Fibroblast of lung (primary cell): ENCODE results near the gene TLL2. TPM values are rescaled to one million over a fixed set of nuclear protein-coding genes. Genes with fewer than 3 reads are reported as not detected.
A peak's percentile ranks its signal among the peaks of the same experiment; 100 is the strongest.

Experiments used
- DNase-seq, 2 donors: peaks; one replicate each; pipeline versions ENCODE4 v3.0.0 to v3.0.0-alpha.2; 2010; ENCODE audit warnings: low read depth in 2 of 2
- H2AFZ ChIP-seq: 2 replicates; pipeline ENCODE4 v1.5.1; 2012; ENCODE audit warnings: low read length, control low read depth, inconsistent platforms
- H3K27ac ChIP-seq: 2 replicates; pipeline ENCODE4 v1.5.1; 2011; ENCODE audit warnings: low read length, control low read depth; ENCODE audit not compliant: insufficient read depth
- H3K27me3 ChIP-seq: 2 replicates; pipeline ENCODE4 v1.5.1; 2011; ENCODE audit warnings: mild to moderate bottlenecking, low read length; ENCODE audit not compliant: control insufficient read depth, insufficient read depth
- H3K36me3 ChIP-seq: 2 replicates; pipeline ENCODE4 v1.5.1; 2011; ENCODE audit warnings: low read length; ENCODE audit not compliant: control insufficient read depth, insufficient read depth
- H3K4me1 ChIP-seq: 2 replicates; pipeline ENCODE4 v1.5.1; 2011; ENCODE audit warnings: low read length; ENCODE audit not compliant: control insufficient read depth, insufficient read depth; ENCODE audit errors: extremely low read depth
- H3K4me2 ChIP-seq: 2 replicates; pipeline ENCODE4 v1.5.1; 2011; ENCODE audit warnings: low read length, control low read depth; ENCODE audit not compliant: insufficient read depth; ENCODE audit errors: extremely low read depth
- H3K4me3 ChIP-seq, 4 experiments: fragments of 200-600 bp in 1 of 4; sonication (generic) in 1 of 4; replicated peaks in 1 of 4; 2 replicates each; pipeline ENCODE4 v1.5.1; 2011 to 2016; ENCODE audit warnings: low read length in 4 of 4, low read depth in 3 of 4, mild to moderate bottlenecking in 3 of 4, control low read depth in 2 of 4, inconsistent platforms in 1 of 4, mixed read lengths in 1 of 4; ENCODE audit not compliant: insufficient read depth in 1 of 4; ENCODE audit errors: control extremely low read depth in 1 of 4
- H3K79me2 ChIP-seq: 2 replicates; pipeline ENCODE4 v1.5.1; 2012; ENCODE audit warnings: mild to moderate bottlenecking, low read length, inconsistent platforms; ENCODE audit not compliant: control insufficient read depth, insufficient read depth
- H3K9ac ChIP-seq: 2 replicates; pipeline ENCODE4 v1.5.1; 2011; ENCODE audit warnings: mild to moderate bottlenecking, low read length, control low read depth; ENCODE audit not compliant: insufficient read depth
- H3K9me3 ChIP-seq: 2 replicates; pipeline ENCODE4 v1.5.1; 2012; ENCODE audit warnings: low read depth, low read length; ENCODE audit not compliant: control insufficient read depth, insufficient read depth
- H4K20me1 ChIP-seq: 2 replicates; pipeline ENCODE4 v1.5.1; 2011; ENCODE audit warnings: low read length; ENCODE audit not compliant: control insufficient read depth, insufficient read depth; ENCODE audit errors: extremely low read depth
- EZH2 ChIP-seq: IDR thresholded peaks from 2 replicates; pipeline ENCODE4 v1.5.1; 2012; ENCODE audit warnings: low read length, control low read depth, mild to moderate bottlenecking; ENCODE audit errors: missing control alignments
- polyA plus RNA-seq, 2 donors: library from polyadenylated mRNA; depleted of rRNA in 1 of 2; stranded (reverse) in 1 of 2; unstranded in 1 of 2; fragments of >200 nt; gene quantifications; 2 replicates each; pipeline ENCODE4 v1.2.1, GENCODE V29; 2011 to 2012; ENCODE audit warnings: missing spikeins in 1 of 2
- total RNA-seq: library from RNA; depleted of rRNA; stranded (reverse); fragments of >200 nt; gene quantifications from 2 replicates; pipeline ENCODE4 v1.2.1, GENCODE V29; 2014
- TF ChIP-seq, protein P1 (sequence below), 2 donors: IDR thresholded peaks in 1 of 2; conservative IDR thresholded peaks in 1 of 2; 1 replicate in 1 of 2; 2 replicates in 1 of 2; pipeline ENCODE4 v1.5.1; 2011 to 2012; ENCODE audit warnings: low read length in 2 of 2, control low read depth in 1 of 2, inconsistent platforms in 1 of 2, low read depth in 1 of 2, mild to moderate bottlenecking in 1 of 2

Gene TLL2
- total and polyA plus RNA-seq, 2 donors (not counting 1 experiment from before 2014, with no cell fraction given): 0.05 to 0.17 TPM

DNA sequence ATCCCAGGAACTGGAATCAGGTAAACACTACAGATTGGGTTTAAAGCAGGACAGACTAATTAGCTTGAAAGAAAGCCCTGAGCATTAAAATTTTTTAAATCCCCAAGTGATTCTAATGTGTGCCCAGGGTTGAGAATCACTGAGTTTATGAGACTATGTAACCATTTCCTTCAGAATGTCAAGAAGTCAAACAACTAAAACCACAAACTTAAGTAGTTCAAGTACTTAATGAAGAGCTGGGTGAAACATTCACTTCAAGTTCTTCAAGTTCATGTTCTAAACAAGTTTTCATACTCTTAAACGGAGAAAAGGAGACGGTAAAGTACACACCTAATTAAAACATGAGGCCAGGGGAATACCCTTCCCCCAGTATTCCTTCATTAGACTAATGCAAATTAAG lies 28.2 kb upstream of the TLL2 start:
- peak; percentile 8 to 42 for DNase-seq
- peaks cover 4% of the 10 kb centered on the region for H3K79me2 ChIP-seq

DNA sequence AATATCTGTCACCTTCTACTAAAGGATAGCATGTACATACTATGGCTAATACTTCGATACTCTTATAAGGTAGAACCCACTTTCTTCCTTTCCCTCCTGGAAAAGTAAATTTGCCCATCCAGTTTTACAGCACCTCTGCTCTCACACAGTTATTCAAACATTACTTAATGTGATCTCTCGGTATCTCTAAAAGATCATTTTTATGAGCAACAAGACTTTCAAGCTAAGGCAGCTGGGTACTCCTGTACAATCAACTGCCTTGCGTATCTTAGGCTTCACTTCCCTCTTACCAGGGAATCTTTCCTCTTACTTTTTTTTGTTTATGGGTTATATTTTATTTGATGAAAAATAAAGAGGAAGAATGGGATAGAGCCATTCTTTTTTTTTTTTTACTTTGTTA lies 26.5 kb upstream of the TLL2 start:
- H2AFZ ChIP-seq: no peak overlapping the region
- TF ChIP-seq EZH2: no peak
- TF ChIP-seq, protein P1, sequence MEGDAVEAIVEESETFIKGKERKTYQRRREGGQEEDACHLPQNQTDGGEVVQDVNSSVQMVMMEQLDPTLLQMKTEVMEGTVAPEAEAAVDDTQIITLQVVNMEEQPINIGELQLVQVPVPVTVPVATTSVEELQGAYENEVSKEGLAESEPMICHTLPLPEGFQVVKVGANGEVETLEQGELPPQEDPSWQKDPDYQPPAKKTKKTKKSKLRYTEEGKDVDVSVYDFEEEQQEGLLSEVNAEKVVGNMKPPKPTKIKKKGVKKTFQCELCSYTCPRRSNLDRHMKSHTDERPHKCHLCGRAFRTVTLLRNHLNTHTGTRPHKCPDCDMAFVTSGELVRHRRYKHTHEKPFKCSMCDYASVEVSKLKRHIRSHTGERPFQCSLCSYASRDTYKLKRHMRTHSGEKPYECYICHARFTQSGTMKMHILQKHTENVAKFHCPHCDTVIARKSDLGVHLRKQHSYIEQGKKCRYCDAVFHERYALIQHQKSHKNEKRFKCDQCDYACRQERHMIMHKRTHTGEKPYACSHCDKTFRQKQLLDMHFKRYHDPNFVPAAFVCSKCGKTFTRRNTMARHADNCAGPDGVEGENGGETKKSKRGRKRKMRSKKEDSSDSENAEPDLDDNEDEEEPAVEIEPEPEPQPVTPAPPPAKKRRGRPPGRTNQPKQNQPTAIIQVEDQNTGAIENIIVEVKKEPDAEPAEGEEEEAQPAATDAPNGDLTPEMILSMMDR (conservative IDR thresholded peaks at IDR 0.05 in 1 of 2, IDR thresholded peaks at IDR 0.05 in 1 of 2; ENCODE audit: low read depth in 1 of 2, low read length in 2 of 2): no peak
- H3K4me3 ChIP-seq: no peak overlapping the region
- H3K27ac ChIP-seq: no peak overlapping the region
- DNase-seq: no peak
- H3K36me3 ChIP-seq: no peaks in the 10 kb centered on the region
- H4K20me1 ChIP-seq: no peaks in the 10 kb centered on the region
- H3K9me3 ChIP-seq: no peaks in the 10 kb centered on the region
- H3K4me1 ChIP-seq: no peaks in the 10 kb centered on the region
- peaks cover 3% of the 10 kb centered on the region for H3K79me2 ChIP-seq
- no peak overlapping the region for H3K9ac ChIP-seq
- no peaks in the 10 kb centered on the region for H3K27me3 ChIP-seq
- no peak overlapping the region for H3K4me2 ChIP-seq

More for the DNA sequence above, 28.2 kb upstream of the TLL2 start:
- Histone ChIP-seq H3K9me3 (no peaks in the 10 kb centered on the region), H4K20me1 (no peaks in the 10 kb centered on the region), H3K9ac (no peak overlapping the region), H3K36me3 (no peaks in the 10 kb centered on the region), H3K4me2 (no peak overlapping the region), H3K27me3 (no peaks in the 10 kb centered on the region), H3K4me1 (no peaks in the 10 kb centered on the region), H3K27ac (no peak overlapping the region), H2AFZ (no peak overlapping the region), H3K4me3 (no peak overlapping the region)
- TF ChIP-seq EZH2: no peak
- TF ChIP-seq, protein P1 (conservative IDR thresholded peaks at IDR 0.05 in 1 of 2, IDR thresholded peaks at IDR 0.05 in 1 of 2; ENCODE audit: low read depth in 1 of 2, low read length in 2 of 2): no peak

DNA sequence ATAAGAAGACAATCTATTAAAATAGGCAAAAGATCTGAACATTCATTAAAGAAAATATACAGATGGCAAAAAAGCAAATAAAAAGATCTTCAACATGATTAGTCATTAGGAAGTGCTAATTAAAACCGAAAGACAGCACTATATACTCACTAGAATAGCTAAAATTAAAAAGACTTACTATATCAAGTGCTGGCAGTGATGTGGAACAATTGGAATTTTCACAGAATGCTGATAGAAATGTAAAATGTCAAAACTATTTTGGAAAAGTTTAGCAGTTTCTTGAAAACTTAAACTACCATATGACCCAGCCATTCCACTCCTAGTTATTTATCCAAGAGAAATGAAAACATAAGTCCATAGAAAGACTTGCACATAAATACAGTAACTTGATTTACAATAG lies 25.0 kb upstream of the TLL2 start:
- TF ChIP-seq, protein P1 (conservative IDR thresholded peaks at IDR 0.05 in 1 of 2, IDR thresholded peaks at IDR 0.05 in 1 of 2; ENCODE audit: low read depth in 1 of 2, low read length in 2 of 2): no peak
- TF ChIP-seq EZH2: no peak
- no peak overlapping the region for H3K4me2 ChIP-seq
- H3K4me1 ChIP-seq: no peaks in the 10 kb centered on the region
- H3K36me3 ChIP-seq: no peaks in the 10 kb centered on the region
- no peaks in the 10 kb centered on the region for H3K9me3 ChIP-seq
- H3K79me2 ChIP-seq: peaks cover 3% of the 10 kb centered on the region
- no peaks in the 10 kb centered on the region for H3K27me3 ChIP-seq
- no peak overlapping the region for H3K4me3 ChIP-seq
- no peak overlapping the region for H3K27ac ChIP-seq
- H3K9ac ChIP-seq: no peak overlapping the region
- H2AFZ ChIP-seq: no peak overlapping the region
- DNase-seq: no peak
- no peaks in the 10 kb centered on the region for H4K20me1 ChIP-seq
